ENCODE results near the gene CEP164. TPM values are rescaled to one million over a fixed set of nuclear protein-coding genes. Genes with fewer than 3 reads are reported as not detected.

CEP164 gene
- total and polyA plus RNA-seq, 2 experiments from 2014 or later = 13.9 to 23.8 TPM

DNA sequence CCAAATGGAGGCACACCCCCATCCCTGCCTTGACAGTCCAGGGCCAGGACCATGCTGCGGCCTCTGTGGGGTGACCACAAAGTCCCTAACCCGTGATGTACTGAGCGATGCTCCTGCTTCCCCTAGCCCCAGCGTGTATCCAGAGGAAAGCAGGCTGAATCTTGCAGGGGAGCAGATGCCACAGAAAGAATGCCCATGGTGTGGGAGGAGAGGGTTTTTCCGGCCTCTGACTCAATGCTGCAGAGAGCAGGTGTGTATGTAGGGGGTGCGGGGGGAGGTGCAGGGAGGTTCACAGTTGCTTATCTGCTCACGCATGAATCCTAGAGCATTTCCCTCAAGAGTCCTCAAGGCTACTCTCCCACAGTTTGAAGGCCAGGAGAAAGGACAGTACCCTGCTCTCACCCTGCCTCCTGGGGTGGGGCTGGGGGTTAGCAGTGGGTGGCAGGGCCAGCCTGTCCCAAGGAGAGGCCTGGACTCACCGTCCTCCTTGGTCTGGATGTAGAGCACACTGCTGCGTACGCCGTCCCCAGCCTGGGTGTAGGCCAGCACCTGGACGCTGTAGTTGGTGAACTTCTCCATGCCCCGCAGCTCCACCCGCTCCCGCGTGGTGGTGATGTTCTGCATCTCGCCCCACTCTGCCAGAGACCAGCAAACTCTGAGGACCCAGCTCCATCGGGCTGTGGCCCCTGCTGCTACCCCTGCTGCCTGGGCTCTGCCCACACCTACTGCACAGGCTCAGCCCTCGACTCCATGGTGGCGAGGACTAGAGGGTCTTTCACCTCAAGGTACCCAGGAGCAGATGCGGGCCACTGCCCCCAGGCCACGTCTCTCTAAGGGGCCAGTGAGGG is 130.8 kb downstream of the CEP164 start:
- no peaks in the 10 kb centered on the region for H3K36me3 Mint-ChIP-seq (ENCODE audit: low read depth)

More for the DNA sequence above, 130.8 kb downstream of the CEP164 start:
- no peaks in the 10 kb centered on the region for H4K20me1 ChIP-seq (replicated peaks; ENCODE audit: insufficient read depth)
- no peak overlapping the region for H3K27ac Mint-ChIP-seq
- H3K4me2 ChIP-seq = no peak overlapping the region
- peaks cover 17% of the 10 kb centered on the region for H3K27me3 Mint-ChIP-seq (ENCODE audit: insufficient read depth, low read depth, poor library complexity)
- no peaks in the 10 kb centered on the region for H3F3A ChIP-seq (replicated peaks; ENCODE audit: low read depth)
- peaks cover 6% of the 10 kb centered on the region for H3K9me3 Mint-ChIP-seq
- DNase-seq (ENCODE audit: low spot score) = no peak
- no peaks in the 10 kb centered on the region for H3K36me3 ChIP-seq (ENCODE audit: insufficient read depth)
- H3K4me1 Mint-ChIP-seq = no peaks in the 10 kb centered on the region; the same call in 2 of the 3 replicates
- H2AFZ ChIP-seq = no peak overlapping the region
- no peak overlapping the region for H3K27ac ChIP-seq (ENCODE audit: low read depth)
- no peaks in the 10 kb centered on the region for H3K27me3 ChIP-seq (ENCODE audit: insufficient read depth)
- no peaks in the 10 kb centered on the region for H3K4me1 ChIP-seq (ENCODE audit: insufficient read depth)
- no peak overlapping the region for H3K4me3 Mint-ChIP-seq
- no peak for ATAC-seq
- no peaks in the 10 kb centered on the region for H3K79me2 ChIP-seq (replicated peaks; ENCODE audit: insufficient read depth)
- no peak overlapping the region for H3K4me3 ChIP-seq
- no peaks in the 10 kb centered on the region for H3K9me2 ChIP-seq (ENCODE audit: insufficient read depth)
- TF ChIP-seq, protein P1, sequence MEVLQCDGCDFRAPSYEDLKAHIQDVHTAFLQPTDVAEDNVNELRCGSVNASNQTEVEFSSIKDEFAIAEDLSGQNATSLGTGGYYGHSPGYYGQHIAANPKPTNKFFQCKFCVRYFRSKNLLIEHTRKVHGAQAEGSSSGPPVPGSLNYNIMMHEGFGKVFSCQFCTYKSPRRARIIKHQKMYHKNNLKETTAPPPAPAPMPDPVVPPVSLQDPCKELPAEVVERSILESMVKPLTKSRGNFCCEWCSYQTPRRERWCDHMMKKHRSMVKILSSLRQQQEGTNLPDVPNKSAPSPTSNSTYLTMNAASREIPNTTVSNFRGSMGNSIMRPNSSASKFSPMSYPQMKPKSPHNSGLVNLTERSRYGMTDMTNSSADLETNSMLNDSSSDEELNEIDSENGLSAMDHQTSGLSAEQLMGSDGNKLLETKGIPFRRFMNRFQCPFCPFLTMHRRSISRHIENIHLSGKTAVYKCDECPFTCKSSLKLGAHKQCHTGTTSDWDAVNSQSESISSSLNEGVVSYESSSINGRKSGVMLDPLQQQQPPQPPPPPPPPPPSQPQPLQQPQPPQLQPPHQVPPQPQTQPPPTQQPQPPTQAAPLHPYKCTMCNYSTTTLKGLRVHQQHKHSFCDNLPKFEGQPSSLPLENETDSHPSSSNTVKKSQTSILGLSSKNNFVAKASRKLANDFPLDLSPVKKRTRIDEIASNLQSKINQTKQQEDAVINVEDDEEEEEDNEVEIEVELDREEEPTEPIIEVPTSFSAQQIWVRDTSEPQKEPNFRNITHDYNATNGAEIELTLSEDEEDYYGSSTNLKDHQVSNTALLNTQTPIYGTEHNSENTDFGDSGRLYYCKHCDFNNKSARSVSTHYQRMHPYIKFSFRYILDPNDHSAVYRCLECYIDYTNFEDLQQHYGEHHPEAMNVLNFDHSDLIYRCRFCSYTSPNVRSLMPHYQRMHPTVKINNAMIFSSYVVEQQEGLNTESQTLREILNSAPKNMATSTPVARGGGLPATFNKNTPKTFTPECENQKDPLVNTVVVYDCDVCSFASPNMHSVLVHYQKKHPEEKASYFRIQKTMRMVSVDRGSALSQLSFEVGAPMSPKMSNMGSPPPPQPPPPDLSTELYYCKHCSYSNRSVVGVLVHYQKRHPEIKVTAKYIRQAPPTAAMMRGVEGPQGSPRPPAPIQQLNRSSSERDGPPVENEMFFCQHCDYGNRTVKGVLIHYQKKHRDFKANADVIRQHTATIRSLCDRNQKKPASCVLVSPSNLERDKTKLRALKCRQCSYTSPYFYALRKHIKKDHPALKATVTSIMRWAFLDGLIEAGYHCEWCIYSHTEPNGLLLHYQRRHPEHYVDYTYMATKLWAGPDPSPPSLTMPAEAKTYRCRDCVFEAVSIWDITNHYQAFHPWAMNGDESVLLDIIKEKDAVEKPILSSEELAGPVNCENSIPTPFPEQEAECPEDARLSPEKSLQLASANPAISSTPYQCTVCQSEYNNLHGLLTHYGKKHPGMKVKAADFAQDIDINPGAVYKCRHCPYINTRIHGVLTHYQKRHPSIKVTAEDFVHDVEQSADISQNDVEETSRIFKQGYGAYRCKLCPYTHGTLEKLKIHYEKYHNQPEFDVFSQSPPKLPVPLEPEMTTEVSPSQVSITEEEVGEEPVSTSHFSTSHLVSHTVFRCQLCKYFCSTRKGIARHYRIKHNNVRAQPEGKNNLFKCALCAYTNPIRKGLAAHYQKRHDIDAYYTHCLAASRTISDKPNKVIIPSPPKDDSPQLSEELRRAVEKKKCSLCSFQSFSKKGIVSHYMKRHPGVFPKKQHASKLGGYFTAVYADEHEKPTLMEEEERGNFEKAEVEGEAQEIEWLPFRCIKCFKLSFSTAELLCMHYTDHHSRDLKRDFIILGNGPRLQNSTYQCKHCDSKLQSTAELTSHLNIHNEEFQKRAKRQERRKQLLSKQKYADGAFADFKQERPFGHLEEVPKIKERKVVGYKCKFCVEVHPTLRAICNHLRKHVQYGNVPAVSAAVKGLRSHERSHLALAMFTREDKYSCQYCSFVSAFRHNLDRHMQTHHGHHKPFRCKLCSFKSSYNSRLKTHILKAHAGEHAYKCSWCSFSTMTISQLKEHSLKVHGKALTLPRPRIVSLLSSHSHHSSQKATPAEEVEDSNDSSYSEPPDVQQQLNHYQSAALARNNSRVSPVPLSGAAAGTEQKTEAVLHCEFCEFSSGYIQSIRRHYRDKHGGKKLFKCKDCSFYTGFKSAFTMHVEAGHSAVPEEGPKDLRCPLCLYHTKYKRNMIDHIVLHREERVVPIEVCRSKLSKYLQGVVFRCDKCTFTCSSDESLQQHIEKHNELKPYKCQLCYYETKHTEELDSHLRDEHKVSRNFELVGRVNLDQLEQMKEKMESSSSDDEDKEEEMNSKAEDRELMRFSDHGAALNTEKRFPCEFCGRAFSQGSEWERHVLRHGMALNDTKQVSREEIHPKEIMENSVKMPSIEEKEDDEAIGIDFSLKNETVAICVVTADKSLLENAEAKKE (CRISPR knock-in tag; IDR thresholded peaks at IDR 0.05) = no peak
- no peak for TF ChIP-seq ZNF331 (CRISPR knock-in tag; IDR thresholded peaks at IDR 0.05; ENCODE audit: low read depth)
